ENCODE results near the gene GPR173. TPM values are rescaled to one million over a fixed set of nuclear protein-coding genes. Genes with fewer than 3 reads are reported as not detected.

GPR173 gene
- total RNA-seq, 1 experiment from 2014 or later: not detected

- in situ Hi-C loops (cut with HindIII; ENCODE audit: low sequenced_read_pairs): no loop called here
- DNase-seq (ENCODE audit: low spot score): no peak
Observed at GRCh38 chrX:53055244-53055849, 6.8 kb downstream of the GPR173 start.

GRCh38 chrX:53056292-53056691 is 7.7 kb downstream of the GPR173 start:
- no peak for DNase-seq (ENCODE audit: low spot score)
- in situ Hi-C loops (cut with HindIII; ENCODE audit: low sequenced_read_pairs): no loop called here

GRCh38 chrX:53065104-53065503 is 16.5 kb downstream of the GPR173 start:
- no peak for DNase-seq (ENCODE audit: low spot score)
- in situ Hi-C loops (cut with HindIII; ENCODE audit: low sequenced_read_pairs): no loop called here

GRCh38 chrX:53071064-53071463 is 22.5 kb downstream of the GPR173 start:
- DNase-seq (ENCODE audit: low spot score): no peak
- in situ Hi-C loops (cut with HindIII; ENCODE audit: low sequenced_read_pairs): no loop called here

GRCh38 chrX:53071604-53072417 is 23.2 kb downstream of the GPR173 start:
- DNase-seq (ENCODE audit: low spot score): peak; percentile 87
- in situ Hi-C loops (cut with HindIII; ENCODE audit: low sequenced_read_pairs): no loop called here

- in situ Hi-C loops (cut with HindIII; ENCODE audit: low sequenced_read_pairs): no loop called here
- no peak for DNase-seq (ENCODE audit: low spot score)
Observed at GRCh38 chrX:53072418-53073114, 24.0 kb downstream of the GPR173 start.

GRCh38 chrX:53073115-53073586 is 24.6 kb downstream of the GPR173 start:
- DNase-seq (ENCODE audit: low spot score): peak; percentile 60
- in situ Hi-C loops (cut with HindIII; ENCODE audit: low sequenced_read_pairs): no loop called here

GRCh38 chrX:53075011-53075410 is 26.4 kb downstream of the GPR173 start:
- in situ Hi-C loops (cut with HindIII; ENCODE audit: low sequenced_read_pairs): no loop called here
- DNase-seq (ENCODE audit: low spot score): no peak

- no peak for DNase-seq (ENCODE audit: low spot score)
- in situ Hi-C loops (cut with HindIII; ENCODE audit: low sequenced_read_pairs): no loop called here
Observed at GRCh38 chrX:53076671-53077070, 28.1 kb downstream of the GPR173 start.

- in situ Hi-C loops (cut with HindIII; ENCODE audit: low sequenced_read_pairs): no loop called here
- no peak for DNase-seq (ENCODE audit: low spot score)
Observed at GRCh38 chrX:53077207-53078197, 28.9 kb downstream of the GPR173 start.

- DNase-seq (ENCODE audit: low spot score): no peak
- in situ Hi-C loops (cut with HindIII; ENCODE audit: low sequenced_read_pairs): no loop called here
Observed at GRCh38 chrX:53078943-53079342, 30.4 kb downstream of the GPR173 start.

GRCh38 chrX:53080628-53081580 is 32.3 kb downstream of the GPR173 start:
- DNase-seq (ENCODE audit: low spot score): no peak
- in situ Hi-C loops (cut with HindIII; ENCODE audit: low sequenced_read_pairs): no loop called here

GRCh38 chrX:53081925-53082772 is 33.6 kb downstream of the GPR173 start, which contains the start of gene TSPYL2:
TSPYL2 (plus strand) TSS chrX:53082367; CDS start chrX:53082499, 132 bp downstream.
- peak; percentile 97 for DNase-seq (ENCODE audit: low spot score)
- in situ Hi-C loops (cut with HindIII; ENCODE audit: low sequenced_read_pairs): no loop called here

GRCh38 chrX:53082773-53083616 is 34.4 kb downstream of the GPR173 start:
- in situ Hi-C loops (cut with HindIII; ENCODE audit: low sequenced_read_pairs): no loop called here
- no peak for DNase-seq (ENCODE audit: low spot score)

GRCh38 chrX:53084043-53084570 is 35.5 kb downstream of the GPR173 start:
- DNase-seq (ENCODE audit: low spot score): no peak
- in situ Hi-C loops (cut with HindIII; ENCODE audit: low sequenced_read_pairs): no loop called here

- in situ Hi-C loops (cut with HindIII; ENCODE audit: low sequenced_read_pairs): no loop called here
- no peak for DNase-seq (ENCODE audit: low spot score)
Observed at GRCh38 chrX:53084863-53085262, 36.3 kb downstream of the GPR173 start.

All from G401 (cell line).